Umbilical cord (tissue), 2 donors: ENCODE results near the gene ZNF691. TPM values are rescaled to one million over a fixed set of nuclear protein-coding genes. Genes with fewer than 3 reads are reported as not detected.
"Not testable (repeated sequence)": the region's sequence is repeated elsewhere in the genome, so short reads cannot be mapped to it uniquely, and the experiment has no call there.

Source experiments
- DNase-seq: peaks from one replicate; pipeline ENCODE4 v3.0.0-alpha.2; 2015; ENCODE audit warnings: low spot score
- total RNA-seq: library from RNA; depleted of rRNA; stranded (reverse); fragments of >200 nt; gene quantifications from one replicate; pipeline ENCODE4 v1.2.3, GENCODE V29; 2014; ENCODE audit warnings: low replicate concordance; ENCODE audit not compliant: insufficient read depth

The ZNF691 gene
- total RNA-seq, 1 donor from 2014 or later: 8.2 TPM

- no peak for DNase-seq
Observed at GRCh38 chr1:42832641-42833240, 13.7 kb upstream of the ZNF691 start.

- no peak for DNase-seq
Observed at GRCh38 chr1:42833981-42834380, 12.4 kb upstream of the ZNF691 start.

- no peak for DNase-seq
Observed at GRCh38 chr1:42834803-42835202, 11.6 kb upstream of the ZNF691 start.

GRCh38 chr1:42835422-42835821, 11.0 kb upstream of the ZNF691 start:
- DNase-seq: no peak

- DNase-seq: no peak
Observed at GRCh38 chr1:42837709-42838108, 8.7 kb upstream of the ZNF691 start.

GRCh38 chr1:42838482-42839190, 7.8 kb upstream of the ZNF691 start:
- DNase-seq: no peak

GRCh38 chr1:42841010-42841409, 5.4 kb upstream of the ZNF691 start:
- DNase-seq: no peak

GRCh38 chr1:42841440-42842147, 4.8 kb upstream of the ZNF691 start:
- DNase-seq: no peak

GRCh38 chr1:42844592-42845140, 1.7 kb upstream of the ZNF691 start:
- no peak for DNase-seq

- DNase-seq: no peak
Observed at GRCh38 chr1:42845193-42845592, 1.2 kb upstream of the ZNF691 start.

GRCh38 chr1:42845866-42846256, 552 bp upstream of the ZNF691 start:
- no peak for DNase-seq

GRCh38 chr1:42847111-42847595, 740 bp downstream of the ZNF691 start:
- no peak for DNase-seq

GRCh38 chr1:42847721-42848460, 1.5 kb downstream of the ZNF691 start:
- no peak for DNase-seq

- no peak for DNase-seq
Observed at GRCh38 chr1:42848823-42849537, 2.6 kb downstream of the ZNF691 start.

GRCh38 chr1:42849944-42850343, 3.5 kb downstream of the ZNF691 start:
- no peak for DNase-seq

GRCh38 chr1:42851420-42851819, 5.0 kb downstream of the ZNF691 start:
- DNase-seq: no peak

- DNase-seq: no peak
Observed at GRCh38 chr1:42851960-42852607, 5.7 kb downstream of the ZNF691 start.

- DNase-seq: no peak
Observed at GRCh38 chr1:42852608-42852980, 6.2 kb downstream of the ZNF691 start.

- DNase-seq: no peak
Observed at GRCh38 chr1:42853116-42853884, 6.9 kb downstream of the ZNF691 start.

- DNase-seq: not testable (repeated sequence)
Observed at GRCh38 chr1:42856554-42856953, 10.1 kb downstream of the ZNF691 start.
